A549 (cell line): ENCODE measurements around the gene DUSP28. TPM values are rescaled to one million over a fixed set of nuclear protein-coding genes. Genes with fewer than 3 reads are reported as not detected.

Experiments used
- ATAC-seq, 2 experiments: fragments of 200-7000 bp in 1 of 2; fragments of >200 bp in 1 of 2; cut with Nextera tagmentation in 1 of 2; cut with Tn5 transposase in 1 of 2; 3 replicates each; pipeline versions ENCODE4 v1.8.0 to v1.9.1; 2018 to 2020; ENCODE audit warnings: mild to moderate bottlenecking in 1 of 2, moderate library complexity in 1 of 2
- CTCF ChIA-PET: fragments of 300-600 bp; sonication (Branson Sonifier 250); formaldehyde crosslinking; extraction: SDS; loops from one replicate; lab custom pipeline; 2021; ENCODE audit warnings: antibody characterized with exemption, inconsistent platforms; lab: Yijun Ruan, JAX
- POLR2A ChIA-PET: fragments of 350-600 bp; formaldehyde crosslinking; extraction: SDS; loops from one replicate; lab custom pipeline; 2021; ENCODE audit warnings: antibody characterized with exemption, inconsistent platforms; lab: Yijun Ruan, JAX
- DNase-seq, 2 experiments: peaks; one replicate each; pipeline versions ENCODE4 v3.0.0 to v3.0.0-alpha.2; 2011 to 2016; ENCODE audit warnings: low read depth in 1 of 2, low spot score in 1 of 2
- FAIRE-seq: peaks from 2 replicates; lab custom pipeline; 2011; peaks lifted over from hg19 to GRCh38; lab: Jason Lieb, UNC
- H3K27ac ChIP-seq, 2 experiments: fragments of >200 bp; sonication (Bioruptor Twin); formaldehyde crosslinking; 3 replicates each; pipeline ENCODE4 v1.5.1; 2016 to 2017
- H3K4me1 ChIP-seq: fragments of >200 bp; sonication (Bioruptor Twin); formaldehyde crosslinking; 3 replicates; pipeline ENCODE4 v1.6.1; 2016
- H3K4me2 ChIP-seq: fragments of >200 bp; sonication (Bioruptor Twin); formaldehyde crosslinking; 3 replicates; pipeline ENCODE4 v1.6.1; 2016
- H3K4me3 ChIP-seq: fragments of >200 bp; sonication (Bioruptor Twin); formaldehyde crosslinking; 3 replicates; pipeline ENCODE4 v1.5.1; 2016
- H3K9me3 ChIP-seq: fragments of >200 bp; sonication (Bioruptor Twin); formaldehyde crosslinking; 3 replicates; pipeline ENCODE4 v1.6.1; 2016
- CBX2 ChIP-seq: fragments of 200-600 bp; sonication (generic); IDR thresholded peaks from 2 replicates; pipeline ENCODE4 v1.6.1; 2016; ENCODE audit warnings: low read depth, mild to moderate bottlenecking, borderline replicate concordance
- CHD2 ChIP-seq: fragments of 150-350 bp; IDR thresholded peaks from 2 replicates; pipeline ENCODE4 v1.6.1; 2014; ENCODE audit warnings: low read length; ENCODE audit not compliant: partially characterized antibody
- EP300 ChIP-seq, 2 experiments: fragments of >200 bp; sonication (Bioruptor Twin); formaldehyde crosslinking; IDR thresholded peaks; 2 replicates in 1 of 2; 3 replicates in 1 of 2; pipeline ENCODE4 v1.6.1; 2016 to 2017
- FOSB ChIP-seq: fragments of 250-450 bp; sonication (Bioruptor Pico); IDR thresholded peaks from 2 replicates; pipeline ENCODE4 v1.5.0; 2020; ENCODE audit warnings: mild to moderate bottlenecking, moderate library complexity
- GATA3 ChIP-seq: IDR thresholded peaks from 2 replicates; pipeline ENCODE4 v1.6.1; 2012; ENCODE audit warnings: borderline replicate concordance
- HOXA7 ChIP-seq: fragments of 250-450 bp; sonication (Bioruptor Pico); IDR thresholded peaks from 2 replicates; pipeline ENCODE4 v1.5.0; 2020; ENCODE audit warnings: mild to moderate bottlenecking, moderate library complexity
- JUN ChIP-seq, 2 experiments: fragments of >200 bp; sonication (Bioruptor Twin); formaldehyde crosslinking; IDR thresholded peaks; 2 replicates in 1 of 2; 3 replicates in 1 of 2; pipeline ENCODE4 v1.6.1; 2016 to 2017
- KDM1A ChIP-seq: fragments of 200-600 bp; sonication (generic); IDR thresholded peaks from 2 replicates; pipeline ENCODE4 v1.6.1; 2016; ENCODE audit warnings: low read depth, mild to moderate bottlenecking
- KDM5A ChIP-seq: fragments of 200-600 bp; sonication (generic); IDR thresholded peaks from 2 replicates; pipeline ENCODE4 v1.6.1; 2016; ENCODE audit warnings: antibody characterized with exemption, mild to moderate bottlenecking
- MAZ ChIP-seq: fragments of 150-350 bp; IDR thresholded peaks from 2 replicates; pipeline ENCODE4 v1.6.1; 2014; ENCODE audit warnings: antibody characterized with exemption, low read depth, low read length, borderline replicate concordance
- MYC ChIP-seq: IDR thresholded peaks from 2 replicates; pipeline ENCODE4 v1.6.1; 2012; ENCODE audit warnings: mild to moderate bottlenecking, inconsistent platforms, low read length, improper control_type of control experiment, borderline replicate concordance
- NPAS2 ChIP-seq: fragments of 250-450 bp; sonication (Bioruptor Pico); IDR thresholded peaks from 2 replicates; pipeline ENCODE4 v1.8.0; 2022; ENCODE audit warnings: mild to moderate bottlenecking, moderate library complexity, borderline replicate concordance
- NR3C1 ChIP-seq: fragments of >200 bp; sonication (Bioruptor Twin); formaldehyde crosslinking; IDR thresholded peaks from 3 replicates; pipeline ENCODE4 v1.6.1; 2017
- RNF2 ChIP-seq: fragments of 200-600 bp; sonication (generic); IDR thresholded peaks from 2 replicates; pipeline ENCODE4 v1.6.1; 2016; ENCODE audit warnings: low read depth, mild to moderate bottlenecking, antibody characterized with exemption, moderate library complexity, borderline replicate concordance
- SREBF2 ChIP-seq: fragments of 450-650 bp; IDR thresholded peaks from 2 replicates; pipeline ENCODE4 v1.6.1; 2014; ENCODE audit warnings: mild to moderate bottlenecking, moderate library complexity
- TFCP2L1 ChIP-seq: fragments of 250-450 bp; sonication (Bioruptor Pico); IDR thresholded peaks from 2 replicates; pipeline ENCODE4 v1.5.0; 2021; ENCODE audit warnings: mild to moderate bottlenecking
- ZSCAN20 ChIP-seq: fragments of 250-450 bp; sonication (Bioruptor Pico); IDR thresholded peaks from 2 replicates; pipeline ENCODE4 v1.8.0; 2022; ENCODE audit warnings: mild to moderate bottlenecking, moderate library complexity
- WGBS: methylation state at CpG from one replicate; pipeline ENCODE4 v1.1.6; 2017; ENCODE audit errors: missing lambda C conversion rate; 5-methylcytosine and 5-hydroxymethylcytosine counted together
- polyA plus RNA-seq, 4 experiments: library from polyadenylated mRNA; depleted of rRNA in 3 of 4; stranded (reverse); fragments of >200 nt; fragmentation: RNase III in 1 of 4; extraction: RNeasy Plus Mini Kit Qiagen cat#74134 plus additional on column Dnase treatment in 1 of 4; gene quantifications; 2 replicates in 3 of 4; 3 replicates in 1 of 4; pipeline ENCODE4 v1.2.3, GENCODE V29; 2011 to 2017
- TF ChIP-seq, protein P1 (sequence below): fragments of >200 bp; sonication (Bioruptor Twin); formaldehyde crosslinking; IDR thresholded peaks from 2 replicates; pipeline ENCODE4 v1.6.1; 2016
- TF ChIP-seq, protein P2 (sequence below): IDR thresholded peaks from 2 replicates; pipeline ENCODE4 v1.6.1; 2012
- TF ChIP-seq, protein P3 (sequence below): fragments of 200-600 bp; sonication (generic); IDR thresholded peaks from 2 replicates; pipeline ENCODE4 v1.6.1; 2016; ENCODE audit warnings: antibody characterized with exemption, mild to moderate bottlenecking, moderate library complexity
- TF ChIP-seq, protein P4 (sequence below): fragments of 450-650 bp; IDR thresholded peaks from 2 replicates; pipeline ENCODE4 v1.6.1; 2014; ENCODE audit warnings: antibody characterized with exemption

DUSP28 gene
- polyA plus RNA-seq, 2 of the 4 experiments (the other 2 are of a cell fraction): 5.2 to 14.3 TPM

DNA sequence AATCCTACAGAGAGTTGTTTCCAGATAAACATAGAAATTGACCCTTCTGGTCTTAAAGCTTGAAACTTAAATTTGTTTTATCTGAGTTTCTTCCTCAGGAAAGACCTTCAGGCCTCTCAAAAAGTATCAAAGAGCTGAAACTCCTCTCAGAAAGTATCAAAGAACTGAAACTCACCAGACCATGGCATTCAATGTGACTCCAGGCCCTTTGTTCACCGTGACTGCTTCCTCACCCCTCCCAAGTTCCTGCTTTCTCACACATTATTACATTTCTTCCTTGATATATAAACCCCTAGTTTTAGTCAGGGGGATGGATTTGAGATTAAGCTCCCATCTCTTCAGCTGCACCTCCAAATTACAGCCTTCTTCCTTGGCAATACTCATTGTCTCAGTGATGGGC lies 8.3 kb upstream of the DUSP28 start (continued):
- TF ChIP-seq RNF2 (no peak), SREBF2 (no peak), NPAS2 (CRISPR knock-in tag) (no peak), HOXA7 (CRISPR knock-in tag) (no peak)

DNA sequence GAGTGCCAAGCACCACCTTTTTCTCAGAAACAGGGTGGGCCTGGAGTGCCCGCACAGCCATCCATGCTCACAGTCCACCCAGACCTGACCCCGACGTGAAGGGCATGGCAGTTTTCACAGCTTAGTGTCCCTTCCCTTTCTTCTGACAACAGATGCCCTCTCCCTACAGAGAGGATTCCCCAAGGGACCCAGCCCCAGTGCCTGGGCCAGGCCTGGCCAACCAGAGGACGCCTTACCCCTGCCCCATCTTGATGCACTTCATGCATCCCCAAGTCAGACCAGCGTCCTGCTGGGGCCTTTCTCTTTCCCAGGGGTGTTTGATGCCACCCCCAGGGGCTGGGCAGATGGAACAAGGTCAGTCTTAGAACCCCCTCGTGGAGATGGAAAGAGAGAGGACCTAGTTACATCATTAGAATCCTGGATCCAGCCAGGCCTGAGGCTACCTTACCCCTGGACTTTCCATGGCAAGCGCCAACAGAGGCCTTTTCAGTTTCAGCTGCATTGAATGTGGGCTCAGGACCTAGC lies 6.1 kb upstream of the DUSP28 start:
- TF ChIP-seq JUN (IDR thresholded peaks at IDR 0.05) (no peak), KDM1A (no peak), MYC (no peak), CBX2 (no peak), GATA3 (no peak), FOSB (CRISPR knock-in tag) (no peak), SREBF2 (no peak), EP300 (IDR thresholded peaks at IDR 0.05) (no peak), CHD2 (no peak), MAZ (no peak), KDM5A (no peak), ZSCAN20 (no peak), NR3C1 (no peak), TFCP2L1 (CRISPR knock-in tag) (no peak)
- TF ChIP-seq, protein P1, sequence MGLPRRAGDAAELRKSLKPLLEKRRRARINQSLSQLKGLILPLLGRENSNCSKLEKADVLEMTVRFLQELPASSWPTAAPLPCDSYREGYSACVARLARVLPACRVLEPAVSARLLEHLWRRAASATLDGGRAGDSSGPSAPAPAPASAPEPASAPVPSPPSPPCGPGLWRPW: no peak
- TF ChIP-seq, protein P2, sequence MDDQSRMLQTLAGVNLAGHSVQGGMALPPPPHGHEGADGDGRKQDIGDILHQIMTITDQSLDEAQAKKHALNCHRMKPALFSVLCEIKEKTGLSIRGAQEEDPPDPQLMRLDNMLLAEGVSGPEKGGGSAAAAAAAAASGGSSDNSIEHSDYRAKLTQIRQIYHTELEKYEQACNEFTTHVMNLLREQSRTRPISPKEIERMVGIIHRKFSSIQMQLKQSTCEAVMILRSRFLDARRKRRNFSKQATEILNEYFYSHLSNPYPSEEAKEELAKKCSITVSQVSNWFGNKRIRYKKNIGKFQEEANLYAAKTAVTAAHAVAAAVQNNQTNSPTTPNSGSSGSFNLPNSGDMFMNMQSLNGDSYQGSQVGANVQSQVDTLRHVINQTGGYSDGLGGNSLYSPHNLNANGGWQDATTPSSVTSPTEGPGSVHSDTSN: no peak
- TF ChIP-seq, protein P3, sequence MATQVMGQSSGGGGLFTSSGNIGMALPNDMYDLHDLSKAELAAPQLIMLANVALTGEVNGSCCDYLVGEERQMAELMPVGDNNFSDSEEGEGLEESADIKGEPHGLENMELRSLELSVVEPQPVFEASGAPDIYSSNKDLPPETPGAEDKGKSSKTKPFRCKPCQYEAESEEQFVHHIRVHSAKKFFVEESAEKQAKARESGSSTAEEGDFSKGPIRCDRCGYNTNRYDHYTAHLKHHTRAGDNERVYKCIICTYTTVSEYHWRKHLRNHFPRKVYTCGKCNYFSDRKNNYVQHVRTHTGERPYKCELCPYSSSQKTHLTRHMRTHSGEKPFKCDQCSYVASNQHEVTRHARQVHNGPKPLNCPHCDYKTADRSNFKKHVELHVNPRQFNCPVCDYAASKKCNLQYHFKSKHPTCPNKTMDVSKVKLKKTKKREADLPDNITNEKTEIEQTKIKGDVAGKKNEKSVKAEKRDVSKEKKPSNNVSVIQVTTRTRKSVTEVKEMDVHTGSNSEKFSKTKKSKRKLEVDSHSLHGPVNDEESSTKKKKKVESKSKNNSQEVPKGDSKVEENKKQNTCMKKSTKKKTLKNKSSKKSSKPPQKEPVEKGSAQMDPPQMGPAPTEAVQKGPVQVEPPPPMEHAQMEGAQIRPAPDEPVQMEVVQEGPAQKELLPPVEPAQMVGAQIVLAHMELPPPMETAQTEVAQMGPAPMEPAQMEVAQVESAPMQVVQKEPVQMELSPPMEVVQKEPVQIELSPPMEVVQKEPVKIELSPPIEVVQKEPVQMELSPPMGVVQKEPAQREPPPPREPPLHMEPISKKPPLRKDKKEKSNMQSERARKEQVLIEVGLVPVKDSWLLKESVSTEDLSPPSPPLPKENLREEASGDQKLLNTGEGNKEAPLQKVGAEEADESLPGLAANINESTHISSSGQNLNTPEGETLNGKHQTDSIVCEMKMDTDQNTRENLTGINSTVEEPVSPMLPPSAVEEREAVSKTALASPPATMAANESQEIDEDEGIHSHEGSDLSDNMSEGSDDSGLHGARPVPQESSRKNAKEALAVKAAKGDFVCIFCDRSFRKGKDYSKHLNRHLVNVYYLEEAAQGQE: no peak
- TF ChIP-seq, protein P4, sequence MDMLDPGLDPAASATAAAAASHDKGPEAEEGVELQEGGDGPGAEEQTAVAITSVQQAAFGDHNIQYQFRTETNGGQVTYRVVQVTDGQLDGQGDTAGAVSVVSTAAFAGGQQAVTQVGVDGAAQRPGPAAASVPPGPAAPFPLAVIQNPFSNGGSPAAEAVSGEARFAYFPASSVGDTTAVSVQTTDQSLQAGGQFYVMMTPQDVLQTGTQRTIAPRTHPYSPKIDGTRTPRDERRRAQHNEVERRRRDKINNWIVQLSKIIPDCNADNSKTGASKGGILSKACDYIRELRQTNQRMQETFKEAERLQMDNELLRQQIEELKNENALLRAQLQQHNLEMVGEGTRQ: no peak
- ChIA-PET CTCF (interaction anchor here (1.0 kb wide), 1 partner anchor 12 kb away, joined by 4 read pairs; no protein-coding TSS in a partner anchor), POLR2A (no interaction called here)
- no peaks in the 10 kb centered on the region for H3K9me3 ChIP-seq
- no peak overlapping the region for H3K4me3 ChIP-seq
- H3K4me1 ChIP-seq: peaks cover 7% of the 10 kb centered on the region
- FAIRE-seq: no peak
- DNase-seq: no peak
- H3K27ac ChIP-seq: no peak overlapping the region
- no peak overlapping the region for H3K4me2 ChIP-seq
- no peak for ATAC-seq
- 91% methylated on average over 7 of the region's 7 CpGs for WGBS
